ENCODE results near the gene EXOC4. TPM values are rescaled to one million over a fixed set of nuclear protein-coding genes. Genes with fewer than 3 reads are reported as not detected.

The EXOC4 gene
- total RNA-seq, 1 donor from 2014 or later, result 67.7 TPM

- DNase-seq (ENCODE audit: low spot score), result no peak
- Mint-ChIP-seq H3K27ac (ENCODE audit: unreplicated experiment) (no peak overlapping the region), H3K4me1 (ENCODE audit: low read depth) (peaks cover 6% of the 10 kb centered on the region), H3K4me3 (ENCODE audit: unreplicated experiment) (no peak overlapping the region), H3K9me3 (ENCODE audit: low read depth) (no peaks in the 10 kb centered on the region), H3K36me3 (ENCODE audit: low read depth) (peaks cover 1% of the 10 kb centered on the region), H3K27me3 (ENCODE audit: low read depth) (no peaks in the 10 kb centered on the region)
- TF ChIP-seq, protein P1, sequence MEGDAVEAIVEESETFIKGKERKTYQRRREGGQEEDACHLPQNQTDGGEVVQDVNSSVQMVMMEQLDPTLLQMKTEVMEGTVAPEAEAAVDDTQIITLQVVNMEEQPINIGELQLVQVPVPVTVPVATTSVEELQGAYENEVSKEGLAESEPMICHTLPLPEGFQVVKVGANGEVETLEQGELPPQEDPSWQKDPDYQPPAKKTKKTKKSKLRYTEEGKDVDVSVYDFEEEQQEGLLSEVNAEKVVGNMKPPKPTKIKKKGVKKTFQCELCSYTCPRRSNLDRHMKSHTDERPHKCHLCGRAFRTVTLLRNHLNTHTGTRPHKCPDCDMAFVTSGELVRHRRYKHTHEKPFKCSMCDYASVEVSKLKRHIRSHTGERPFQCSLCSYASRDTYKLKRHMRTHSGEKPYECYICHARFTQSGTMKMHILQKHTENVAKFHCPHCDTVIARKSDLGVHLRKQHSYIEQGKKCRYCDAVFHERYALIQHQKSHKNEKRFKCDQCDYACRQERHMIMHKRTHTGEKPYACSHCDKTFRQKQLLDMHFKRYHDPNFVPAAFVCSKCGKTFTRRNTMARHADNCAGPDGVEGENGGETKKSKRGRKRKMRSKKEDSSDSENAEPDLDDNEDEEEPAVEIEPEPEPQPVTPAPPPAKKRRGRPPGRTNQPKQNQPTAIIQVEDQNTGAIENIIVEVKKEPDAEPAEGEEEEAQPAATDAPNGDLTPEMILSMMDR (IDR thresholded peaks at IDR 0.05), result no peak
Measured at GRCh38 chr7:133593561-133593960, 340.7 kb downstream of the EXOC4 start.

DNA sequence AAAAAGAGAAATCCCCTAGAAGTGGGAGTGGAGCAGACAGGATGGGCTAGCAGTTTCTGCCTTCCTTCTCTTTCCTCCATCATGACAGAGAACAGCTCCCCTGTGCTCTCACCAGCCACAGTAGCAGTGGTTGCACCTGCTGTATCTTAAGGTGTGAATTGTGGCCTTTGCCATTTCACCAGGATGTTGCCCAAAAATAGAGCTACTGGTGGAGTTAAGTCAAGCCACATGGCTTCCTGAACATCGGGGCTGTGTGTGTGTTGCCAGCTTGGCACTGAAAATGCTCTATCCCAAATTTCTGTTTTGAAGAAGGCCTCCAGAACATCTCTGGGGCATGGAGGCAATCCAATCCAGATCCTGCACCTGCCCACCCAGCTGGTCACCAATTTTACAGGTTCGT lies 348.7 kb downstream of the EXOC4 start:
- Mint-ChIP-seq H3K27ac (ENCODE audit: unreplicated experiment) (no peak overlapping the region), H3K4me1 (ENCODE audit: low read depth) (peaks cover 7% of the 10 kb centered on the region), H3K9me3 (ENCODE audit: low read depth) (no peaks in the 10 kb centered on the region), H3K4me3 (ENCODE audit: unreplicated experiment) (no peak overlapping the region), H3K27me3 (ENCODE audit: low read depth) (no peaks in the 10 kb centered on the region), H3K36me3 (ENCODE audit: low read depth) (no peaks in the 10 kb centered on the region)
- TF ChIP-seq, protein P1 (IDR thresholded peaks at IDR 0.05), result no peak
- DNase-seq (ENCODE audit: low spot score), result no peak

GRCh38 chr7:133602291-133602690 lies 349.4 kb downstream of the EXOC4 start:
- H3K36me3 Mint-ChIP-seq (ENCODE audit: low read depth), result no peaks in the 10 kb centered on the region
- no peak for DNase-seq (ENCODE audit: low spot score)
- no peaks in the 10 kb centered on the region for H3K9me3 Mint-ChIP-seq (ENCODE audit: low read depth)
- H3K27ac Mint-ChIP-seq (ENCODE audit: unreplicated experiment), result no peak overlapping the region
- no peak overlapping the region for H3K4me3 Mint-ChIP-seq (ENCODE audit: unreplicated experiment)
- TF ChIP-seq, protein P1 (IDR thresholded peaks at IDR 0.05), result no peak
- peaks cover 7% of the 10 kb centered on the region for H3K4me1 Mint-ChIP-seq (ENCODE audit: low read depth)
- no peaks in the 10 kb centered on the region for H3K27me3 Mint-ChIP-seq (ENCODE audit: low read depth)

- Mint-ChIP-seq H3K9me3 (ENCODE audit: low read depth) (no peaks in the 10 kb centered on the region), H3K27me3 (ENCODE audit: low read depth) (no peaks in the 10 kb centered on the region)
Measured at GRCh38 chr7:133606991-133607390, 354.1 kb downstream of the EXOC4 start.

GRCh38 chr7:133609806-133610205 lies 356.9 kb downstream of the EXOC4 start:
- H3K9me3 Mint-ChIP-seq (ENCODE audit: low read depth), result no peaks in the 10 kb centered on the region
- no peak overlapping the region for H3K27ac Mint-ChIP-seq (ENCODE audit: unreplicated experiment)
- H3K4me1 Mint-ChIP-seq (ENCODE audit: low read depth), result no peaks in the 10 kb centered on the region
- TF ChIP-seq, protein P1 (IDR thresholded peaks at IDR 0.05), result no peak
- peaks cover 2% of the 10 kb centered on the region for H3K36me3 Mint-ChIP-seq (ENCODE audit: low read depth)
- no peak overlapping the region for H3K4me3 Mint-ChIP-seq (ENCODE audit: unreplicated experiment)
- H3K27me3 Mint-ChIP-seq (ENCODE audit: low read depth), result no peaks in the 10 kb centered on the region
- no peak for DNase-seq (ENCODE audit: low spot score)

More at GRCh38 chr7:133606991-133607390, 354.1 kb downstream of the EXOC4 start:
- Mint-ChIP-seq H3K27ac (ENCODE audit: unreplicated experiment) (no peak overlapping the region), H3K4me3 (ENCODE audit: unreplicated experiment) (no peak overlapping the region), H3K36me3 (ENCODE audit: low read depth) (no peaks in the 10 kb centered on the region), H3K4me1 (ENCODE audit: low read depth) (peaks cover 7% of the 10 kb centered on the region)
- TF ChIP-seq, protein P1 (IDR thresholded peaks at IDR 0.05), result no peak
- no peak for DNase-seq (ENCODE audit: low spot score)

All from chondrocyte (in vitro differentiated cells).